Stimulated activated CD4-positive, alpha-beta T cell treated with anti-CD3 and anti-CD28 coated beads, Interleukin-4, amount 100 ng/mL, for 1 hour (primary cell): ENCODE measurements around the gene IGSF6.

Experiments
- DNase-seq: peaks from one replicate; pipeline ENCODE4 v3.0.0-alpha.2; 2020

The IGSF6 gene

DNA sequence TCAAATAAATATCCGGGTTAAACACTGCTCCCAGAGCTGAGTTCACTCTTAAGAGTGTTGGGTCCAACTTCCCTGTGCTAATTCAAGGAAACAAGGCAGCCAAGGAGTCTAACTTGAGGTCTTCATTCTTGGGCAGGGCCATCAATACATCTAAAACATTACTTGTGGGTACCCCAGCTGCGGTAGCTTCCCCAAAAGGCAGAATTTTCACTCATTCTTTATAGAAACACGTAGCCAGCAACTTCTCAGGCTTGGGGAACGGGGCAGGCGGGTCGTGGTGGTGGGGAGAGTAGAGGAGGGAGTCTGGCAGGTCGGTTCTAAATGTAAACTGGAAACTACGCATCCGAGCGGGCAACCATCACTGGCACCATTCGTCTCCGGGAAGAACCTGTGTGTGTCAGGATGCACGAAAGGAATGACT lies 53.7 kb downstream of the IGSF6 start:
- DNase-seq: peak; percentile 27

DNA sequence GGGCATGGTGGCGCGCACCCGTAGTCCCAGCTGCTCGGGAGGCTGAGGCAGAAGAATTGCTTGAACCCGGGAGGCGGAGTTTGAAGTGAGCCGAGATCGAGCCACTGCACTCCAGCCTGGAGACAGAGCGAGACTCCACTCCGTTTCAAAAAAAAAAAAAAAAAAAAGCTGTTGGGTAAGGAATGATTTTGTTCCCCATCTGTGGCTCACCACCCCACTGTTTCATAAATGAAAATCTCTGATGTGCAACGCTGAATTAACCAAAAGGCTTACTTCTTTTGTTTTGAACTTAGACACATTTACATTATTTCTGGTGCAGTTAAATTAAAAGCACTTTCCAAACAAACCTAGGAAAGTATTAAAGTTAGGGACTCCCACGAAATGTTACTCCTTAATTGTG lies 54.2 kb downstream of the IGSF6 start:
- DNase-seq: no peak

DNA sequence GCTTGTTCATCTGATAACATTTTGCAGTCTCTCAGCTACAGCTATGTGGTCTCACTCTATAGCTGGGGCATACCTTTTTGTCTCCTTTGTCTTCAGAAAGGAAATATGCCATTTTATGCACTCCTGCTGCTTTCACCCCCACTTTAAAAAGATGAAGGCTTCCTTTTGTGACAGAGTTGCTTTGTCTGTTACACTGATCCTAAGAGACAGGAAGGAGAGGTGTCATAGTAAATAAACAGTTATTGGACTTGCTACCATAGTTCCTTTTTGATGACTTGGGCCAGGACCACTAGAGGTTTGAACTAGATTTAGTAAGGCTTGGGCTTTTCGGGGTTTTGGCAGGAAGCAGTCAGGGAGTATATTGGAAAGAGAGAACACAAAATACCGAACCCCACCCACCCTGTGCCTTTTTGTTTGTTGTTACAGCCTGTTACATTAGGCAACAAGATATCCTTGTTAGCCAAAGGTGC lies 54.8 kb downstream of the IGSF6 start:
- no peak for DNase-seq

DNA sequence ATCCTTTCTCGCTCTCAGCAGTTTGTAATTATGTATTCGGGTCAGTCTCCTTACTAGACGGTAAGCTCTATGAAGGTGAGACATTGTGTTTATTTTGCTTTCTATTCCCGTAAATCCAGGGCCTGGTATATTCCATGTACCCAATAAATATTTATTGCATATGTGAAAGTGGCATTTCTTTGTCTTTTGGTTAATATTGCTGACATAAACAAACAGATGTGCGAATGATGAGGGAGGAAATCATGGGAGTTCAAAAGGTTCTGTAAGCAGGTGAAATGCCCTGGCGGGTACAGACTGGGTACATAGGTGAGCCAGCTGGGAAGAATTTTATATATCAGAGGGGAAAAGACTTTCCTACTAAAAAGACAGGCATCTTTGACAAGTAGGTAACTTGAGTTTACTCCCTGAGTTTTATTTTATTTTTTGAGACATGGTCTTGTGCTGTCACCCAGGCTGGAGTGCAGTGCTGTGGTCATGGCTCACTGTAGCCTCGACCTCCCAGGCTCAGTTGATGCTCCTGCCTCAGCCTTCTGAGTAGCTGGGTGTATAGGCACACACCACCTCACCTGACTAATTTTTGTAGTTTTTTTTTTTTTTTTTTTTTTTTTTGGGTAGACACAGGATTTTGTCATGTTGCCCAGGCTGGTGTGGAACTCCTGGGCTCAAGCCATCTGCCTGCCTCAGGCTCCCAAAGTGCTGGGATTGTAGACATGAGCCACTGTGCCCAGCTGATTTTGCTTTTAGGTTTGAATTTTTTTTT lies 58.7 kb downstream of the IGSF6 start:
- no peak for DNase-seq

DNA sequence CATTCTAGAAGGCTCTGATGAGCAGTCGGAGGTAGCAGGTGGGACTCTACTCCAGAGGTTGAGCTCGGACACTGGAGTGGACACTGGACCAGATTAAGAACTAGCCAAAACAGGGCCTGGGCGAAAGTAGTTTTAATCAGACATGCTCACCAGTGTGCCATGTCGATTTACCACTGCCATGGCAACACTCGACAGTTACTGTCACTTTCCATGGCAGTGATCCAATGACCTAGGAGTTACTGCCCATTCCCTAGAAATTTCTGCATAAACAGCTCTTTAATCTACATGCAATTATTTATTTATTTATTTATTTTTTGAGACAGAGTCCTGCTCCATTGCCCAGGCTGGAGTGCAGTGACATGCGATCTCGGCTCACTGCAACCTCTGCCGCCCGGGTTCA lies 60.2 kb downstream of the IGSF6 start:
- DNase-seq: no peak

DNA sequence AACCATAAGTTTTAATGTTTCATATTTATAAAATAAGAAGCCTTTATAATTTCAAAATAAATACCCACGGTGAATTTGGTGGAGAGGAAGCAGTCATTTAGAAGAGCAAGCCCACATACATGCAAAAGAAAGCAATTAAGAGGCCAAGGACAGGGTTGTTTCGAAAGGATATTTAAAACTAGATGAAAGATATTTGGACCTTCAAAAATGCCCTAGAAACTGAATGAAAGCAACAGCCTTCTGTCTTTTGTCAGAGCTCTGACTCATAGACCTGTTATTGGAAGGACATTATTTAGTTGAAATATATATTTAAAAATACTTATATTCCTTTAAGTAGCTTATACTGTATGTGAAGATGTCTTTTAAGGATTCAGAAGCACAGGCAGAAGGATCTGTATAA lies 61.6 kb downstream of the IGSF6 start:
- no peak for DNase-seq

DNA sequence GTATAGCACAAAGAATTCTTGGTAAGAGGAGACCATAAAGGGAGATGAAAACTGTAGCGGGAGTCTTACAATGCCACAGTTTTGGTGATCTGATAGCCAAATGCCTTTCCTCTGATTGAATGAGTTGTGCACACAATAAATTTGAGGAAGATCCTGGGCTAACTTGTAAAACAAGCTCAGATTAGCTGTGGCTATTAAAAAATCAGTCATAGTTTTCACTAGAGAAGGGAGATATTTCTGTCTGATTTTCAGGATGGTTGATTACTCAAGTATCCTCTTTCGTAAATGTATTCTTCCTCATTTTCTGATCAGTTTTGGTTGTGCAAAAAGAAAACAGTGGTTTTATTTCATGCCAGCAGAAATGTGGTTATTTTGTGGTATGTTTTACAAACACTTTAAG lies 62.1 kb downstream of the IGSF6 start:
- no peak for DNase-seq

DNA sequence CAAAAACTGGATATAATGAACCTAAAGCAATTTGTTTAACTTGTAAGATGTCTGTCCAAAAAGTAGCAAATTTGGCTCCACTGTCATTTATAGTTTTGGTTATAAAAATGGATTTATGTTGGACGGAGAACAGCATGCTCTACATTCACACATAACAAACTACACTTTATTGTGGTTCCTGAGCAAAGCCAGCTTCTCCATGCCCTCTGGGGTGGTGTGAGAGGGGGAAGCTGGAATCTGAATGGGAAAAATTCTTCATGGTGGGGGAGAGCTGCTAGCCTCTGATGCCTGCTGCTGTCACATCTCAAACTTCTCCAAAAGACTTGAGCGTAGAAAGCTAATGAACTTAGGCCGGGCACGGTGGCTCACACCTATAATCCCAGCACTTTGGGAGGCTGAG lies 62.9 kb downstream of the IGSF6 start:
- DNase-seq: no peak
